GM12875 (cell line): ENCODE results near the gene UBAC2.

Experiments
- H3K4me3 ChIP-seq: one replicate; pipeline ENCODE4 v1.5.1; 2011; ENCODE audit warnings: low read depth, low read length, control low read depth
- CTCF ChIP-seq: IDR thresholded peaks from 2 replicates; pipeline ENCODE4 v1.5.1; 2011; ENCODE audit warnings: low read depth, mild to moderate bottlenecking, control low read depth, inconsistent platforms, low read length, moderate library complexity, borderline replicate concordance; ENCODE audit not compliant: insufficient read depth

The UBAC2 gene

GRCh38 chr13:99355267-99356011, 154.8 kb downstream of the UBAC2 start:
- TF ChIP-seq CTCF, result no peak
- no peak overlapping the region for H3K4me3 ChIP-seq

GRCh38 chr13:99356012-99356261, 155.3 kb downstream of the UBAC2 start:
- H3K4me3 ChIP-seq, result no peak overlapping the region

GRCh38 chr13:99356262-99357091, 155.8 kb downstream of the UBAC2 start:
- H3K4me3 ChIP-seq, result no peak overlapping the region
- no peak for TF ChIP-seq CTCF

More at GRCh38 chr13:99356012-99356261, 155.3 kb downstream of the UBAC2 start:
- no peak for TF ChIP-seq CTCF

GRCh38 chr13:99357131-99357596, 156.5 kb downstream of the UBAC2 start:
- H3K4me3 ChIP-seq, result no peak overlapping the region
- TF ChIP-seq CTCF, result no peak

GRCh38 chr13:99357941-99358340, 157.3 kb downstream of the UBAC2 start:
- H3K4me3 ChIP-seq, result no peak overlapping the region
- no peak for TF ChIP-seq CTCF

- peak; percentile 19; the same call in 1 of the 2 replicates for TF ChIP-seq CTCF
- H3K4me3 ChIP-seq, result no peak overlapping the region
These were observed 158.9 kb downstream of the UBAC2 start for GRCh38 chr13:99359528-99359927.
